GM23248 (cell line): Measurements from ENCODE around the gene BRD7. TPM values are rescaled to one million over a fixed set of nuclear protein-coding genes. Genes with fewer than 3 reads are reported as not detected.
"Not testable (repeated sequence)": the region's sequence is repeated elsewhere in the genome, so short reads cannot be mapped to it uniquely, and the experiment has no call there.

Experiments used
- DNase-seq: peaks from one replicate; pipeline ENCODE4 v3.0.0-alpha.2; 2015
- H2AFZ ChIP-seq: fragments of 200-600 bp; sonication (generic); 2 replicates; pipeline ENCODE4 v1.6.1; 2016; ENCODE audit warnings: antibody characterized with exemption
- H3F3A ChIP-seq: fragments of 200-600 bp; sonication (generic); 2 replicates; pipeline ENCODE4 v1.6.1; 2016; ENCODE audit warnings: mild to moderate bottlenecking, antibody characterized with exemption, mixed run types; ENCODE audit not compliant: insufficient read depth
- H3K27ac ChIP-seq: fragments of 200-600 bp; sonication (generic); 2 replicates; pipeline ENCODE4 v1.5.1; 2016; ENCODE audit warnings: mild to moderate bottlenecking
- H3K27me3 ChIP-seq: fragments of 200-600 bp; sonication (generic); replicated peaks from 2 replicates; pipeline ENCODE4 v1.6.1; 2016; ENCODE audit warnings: mild to moderate bottlenecking; ENCODE audit not compliant: insufficient read depth
- H3K36me3 ChIP-seq: fragments of 200-600 bp; sonication (generic); 2 replicates; pipeline ENCODE4 v1.6.1; 2016; ENCODE audit warnings: low read depth, mild to moderate bottlenecking
- H3K4me1 ChIP-seq: fragments of 200-600 bp; sonication (generic); 2 replicates; pipeline ENCODE4 v1.6.1; 2016; ENCODE audit warnings: mild to moderate bottlenecking; ENCODE audit not compliant: insufficient read depth
- H3K4me2 ChIP-seq: fragments of 200-600 bp; sonication (generic); one replicate; pipeline ENCODE4 v1.6.1; 2016; ENCODE audit warnings: mild to moderate bottlenecking; ENCODE audit not compliant: unreplicated experiment
- H3K4me3 ChIP-seq: fragments of 200-600 bp; sonication (generic); 2 replicates; pipeline ENCODE4 v1.5.1; 2016; ENCODE audit warnings: mild to moderate bottlenecking
- H3K79me2 ChIP-seq: fragments of 200-600 bp; sonication (generic); 2 replicates; pipeline ENCODE4 v1.6.1; 2016; ENCODE audit warnings: mild to moderate bottlenecking; ENCODE audit not compliant: insufficient read depth
- H3K9ac ChIP-seq: fragments of 200-600 bp; sonication (generic); 2 replicates; pipeline ENCODE4 v1.6.1; 2016; ENCODE audit warnings: mild to moderate bottlenecking
- H3K9me2 ChIP-seq: fragments of 200-600 bp; sonication (generic); 2 replicates; pipeline ENCODE4 v1.6.1; 2016; ENCODE audit warnings: mixed run types, mild to moderate bottlenecking, moderate library complexity; ENCODE audit not compliant: insufficient read depth
- H3K9me3 ChIP-seq: fragments of 200-600 bp; sonication (generic); one replicate; pipeline ENCODE4 v1.6.1; 2017; ENCODE audit warnings: low read depth
- H4K20me1 ChIP-seq: fragments of 200-600 bp; sonication (generic); 2 replicates; pipeline ENCODE4 v1.6.0; 2016; ENCODE audit not compliant: insufficient read depth
- EZH2 ChIP-seq: fragments of 200-600 bp; sonication (generic); IDR thresholded peaks from 2 replicates; pipeline ENCODE4 v1.6.1; 2018; ENCODE audit warnings: antibody characterized with exemption, mild to moderate bottlenecking; ENCODE audit not compliant: insufficient read depth, poor library complexity, severe bottlenecking
- EZH2phosphoT487 ChIP-seq: fragments of 200-600 bp; sonication (generic); IDR thresholded peaks from 2 replicates; pipeline ENCODE4 v1.6.1; 2018; ENCODE audit warnings: antibody characterized with exemption, moderate library complexity, mild to moderate bottlenecking, low read depth; ENCODE audit not compliant: insufficient read depth
- WGBS, 2 experiments: methylation state at CpG; one replicate each; pipeline ENCODE4 v1.1.6; 2015 to 2017; ENCODE audit warnings: low lambda C conversion rate in 2 of 2, low coverage in 1 of 2; ENCODE audit errors: missing lambda C conversion rate in 2 of 2; 5-methylcytosine and 5-hydroxymethylcytosine counted together
- in situ Hi-C: fragments of 300-500 bp; cut with MboI; formaldehyde crosslinking; loops from 2 replicates; pipeline ENCODE4 v1.15.0; 2020
- polyA plus RNA-seq: library from polyadenylated mRNA; unstranded; fragments of >200 nt; fragmentation: Nextera tagmentation; extraction: Ambion mirVana; gene quantifications from 2 replicates; pipeline ENCODE4 v1.2.1, GENCODE V29; 2016
- total RNA-seq: library from RNA; depleted of rRNA; stranded (reverse); fragments of >200 nt; shearing (Covaris generic); gene quantifications from 2 replicates; pipeline ENCODE4 v1.2.3, GENCODE V29; 2014

The BRD7 gene
- total and polyA plus RNA-seq, 2 experiments from 2014 or later, result 20.3 to 35.8 TPM

DNA sequence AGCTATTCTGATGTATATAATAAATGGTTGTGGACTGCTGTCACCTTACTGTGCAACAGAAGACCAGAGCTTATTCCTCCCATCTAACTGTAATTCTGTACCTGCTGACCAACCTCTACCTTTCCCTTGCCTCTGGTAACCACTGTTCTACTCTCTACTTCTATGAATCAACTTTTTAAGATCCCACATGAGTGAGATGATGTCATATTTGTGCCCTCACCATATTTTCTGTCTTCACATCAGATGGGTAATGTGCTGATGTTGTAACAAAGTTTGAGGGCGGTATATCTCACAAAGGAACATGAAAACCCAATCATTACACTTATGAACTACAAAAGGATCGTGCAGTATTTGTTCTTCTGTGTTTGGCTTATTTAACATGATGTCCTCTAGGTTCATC is 16.8 kb downstream of the BRD7 start:
- Histone ChIP-seq H3K4me1 (no peaks in the 10 kb centered on the region), H4K20me1 (no peaks in the 10 kb centered on the region), H3K4me3 (no peak overlapping the region), H2AFZ (no peak overlapping the region), H3K36me3 (peaks cover 54% of the 10 kb centered on the region), H3K4me2 (no peak overlapping the region), H3K9me3 (no peaks in the 10 kb centered on the region), H3K9me2 (no peaks in the 10 kb centered on the region), H3F3A (no peaks in the 10 kb centered on the region; the same call in none of the 2 replicates), H3K27me3 (no peaks in the 10 kb centered on the region), H3K9ac (no peak overlapping the region), H3K27ac (no peak overlapping the region), H3K79me2 (peaks cover 28% of the 10 kb centered on the region)
- TF ChIP-seq EZH2phosphoT487 (no peak), EZH2 (no peak)
- DNase-seq, result no peak
- 96 to 100% methylated on average over 2 of the region's 2 CpGs for WGBS, 2 experiments
- in situ Hi-C loops, result loop anchor here (10.0 kb wide), 2 partner anchors 137 to 327 kb away; partner anchors contain the start of gene CNEP1R1

DNA sequence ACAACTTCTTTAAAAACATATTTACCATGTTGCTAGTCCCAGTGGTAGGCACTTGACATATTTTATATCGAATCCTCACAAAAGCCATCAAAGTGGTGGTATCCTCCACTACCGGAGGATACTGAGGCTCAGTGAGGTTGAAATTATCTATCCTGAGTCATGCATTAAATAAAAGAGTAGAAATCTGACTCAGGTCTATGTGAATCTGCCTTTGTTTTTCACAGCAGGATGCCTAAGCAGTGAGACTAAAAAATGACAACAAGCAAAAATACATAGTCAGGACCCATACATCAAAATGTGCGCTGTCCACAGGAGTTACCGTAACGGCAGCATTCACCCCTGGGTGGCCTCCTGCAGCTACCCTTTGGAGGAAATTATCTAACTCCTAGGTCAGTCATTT is 17.7 kb downstream of the BRD7 start:
- 55 to 61% methylated on average over 5 of the region's 5 CpGs for WGBS, 2 experiments

DNA sequence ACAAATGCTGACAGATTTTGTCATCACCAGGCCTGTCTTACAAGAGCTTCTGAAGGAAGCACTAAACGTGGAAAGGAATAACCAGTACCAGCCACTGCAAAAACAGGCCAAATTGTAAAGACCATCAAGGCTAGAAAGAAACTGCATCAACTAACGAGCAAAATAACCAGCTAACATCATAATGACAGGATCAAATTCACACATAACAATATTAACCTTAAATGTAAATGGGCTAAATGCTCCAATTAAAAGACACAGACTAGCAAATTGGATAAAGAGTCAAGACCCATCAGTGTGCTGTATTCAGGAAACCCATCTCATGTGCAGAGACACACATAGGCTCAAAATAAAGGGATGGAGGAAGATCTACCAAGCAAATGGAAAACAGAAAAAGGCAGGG is 23.6 kb downstream of the BRD7 start:
- H3K4me3 ChIP-seq, H3K79me2 ChIP-seq, in situ Hi-C loops, H3K4me1 ChIP-seq, H3F3A ChIP-seq, H4K20me1 ChIP-seq, H2AFZ ChIP-seq, H3K4me2 ChIP-seq, H3K9me3 ChIP-seq, H3K27me3 ChIP-seq, H3K27ac ChIP-seq, H3K9me2 ChIP-seq, H3K9ac ChIP-seq, DNase-seq: not testable (repeated sequence)
- H3K36me3 ChIP-seq, result peaks cover 26% of the 10 kb centered on the region
- WGBS, 2 experiments, result 53 to 57% methylated on average over 2 of the region's 2 CpGs

More for the DNA sequence above, 17.7 kb downstream of the BRD7 start:
- in situ Hi-C loops, result loop anchor here (10.0 kb wide), 2 partner anchors 136 to 326 kb away; partner anchors contain the start of gene CNEP1R1
- Histone ChIP-seq H3K9me3 (no peaks in the 10 kb centered on the region), H3K27me3 (no peaks in the 10 kb centered on the region), H3K4me1 (no peaks in the 10 kb centered on the region), H3K4me3 (no peak overlapping the region), H3K27ac (no peak overlapping the region), H4K20me1 (no peaks in the 10 kb centered on the region), H2AFZ (no peak overlapping the region), H3K9me2 (no peaks in the 10 kb centered on the region), H3K79me2 (peaks cover 22% of the 10 kb centered on the region), H3F3A (no peaks in the 10 kb centered on the region; the same call in none of the 2 replicates), H3K4me2 (no peak overlapping the region), H3K9ac (no peak overlapping the region), H3K36me3 (peaks cover 54% of the 10 kb centered on the region)
- TF ChIP-seq EZH2phosphoT487, result no peak
- TF ChIP-seq EZH2, result no peak
- DNase-seq, result peak; percentile 62

DNA sequence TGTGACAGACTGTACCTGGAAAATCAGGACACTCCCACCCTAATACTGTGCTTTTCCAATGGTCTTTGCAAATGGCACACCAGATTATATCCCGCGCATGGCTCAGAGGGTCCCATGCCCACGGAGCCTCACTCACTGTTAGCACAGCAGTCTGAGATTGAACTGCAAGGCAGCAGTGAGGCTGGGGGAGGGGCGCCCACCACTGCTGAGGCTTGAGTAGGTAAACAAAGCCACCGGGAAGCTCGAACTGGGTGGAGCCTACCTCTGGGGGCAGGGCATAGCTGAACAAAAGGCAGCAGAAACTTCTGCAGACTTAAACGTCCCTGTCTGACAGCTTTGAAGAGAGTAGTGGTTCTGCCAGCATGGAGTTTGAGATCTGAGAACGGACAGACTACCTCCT is 25.2 kb downstream of the BRD7 start:
- not testable (repeated sequence) for H2AFZ ChIP-seq
- WGBS, 2 experiments, result 84 to 88% methylated on average over 8 of the region's 8 CpGs

GRCh38 chr16:50340578-50340977 is 28.2 kb downstream of the BRD7 start:
- no peaks in the 10 kb centered on the region for H3K27me3 ChIP-seq
- no peak overlapping the region for H2AFZ ChIP-seq
- no peaks in the 10 kb centered on the region; the same call in 1 of the 2 replicates for H3K79me2 ChIP-seq
- peaks cover 18% of the 10 kb centered on the region for H3K36me3 ChIP-seq
- in situ Hi-C loops, result no loop called here
- H3F3A ChIP-seq, result peaks cover 33% of the 10 kb centered on the region
- no peaks in the 10 kb centered on the region for H3K9me3 ChIP-seq
- peaks cover 29% of the 10 kb centered on the region for H3K4me1 ChIP-seq
- H3K4me2 ChIP-seq, result peak overlapping the region; percentile 2
- H3K27ac ChIP-seq, result no peak overlapping the region
- H4K20me1 ChIP-seq, result no peaks in the 10 kb centered on the region
- WGBS, 2 experiments, result 60 to 64% methylated on average over 2 of the region's 2 CpGs
- H3K9ac ChIP-seq, result no peak overlapping the region
- peak; percentile 43 for DNase-seq
- H3K4me3 ChIP-seq, result no peak overlapping the region
- no peak for TF ChIP-seq EZH2
- TF ChIP-seq EZH2phosphoT487, result no peak
- H3K9me2 ChIP-seq, result no peaks in the 10 kb centered on the region

More for the DNA sequence above, 25.2 kb downstream of the BRD7 start:
- Histone ChIP-seq H3F3A (peaks cover 20% of the 10 kb centered on the region), H3K36me3 (peaks cover 16% of the 10 kb centered on the region)
- H3K4me2 ChIP-seq, DNase-seq, H3K9me3 ChIP-seq, H3K4me3 ChIP-seq, H3K27ac ChIP-seq, H3K27me3 ChIP-seq, H3K9ac ChIP-seq, H3K4me1 ChIP-seq, H3K9me2 ChIP-seq, H3K79me2 ChIP-seq, in situ Hi-C loops, H4K20me1 ChIP-seq: not testable (repeated sequence)
